A549 (cell line): ENCODE data around the gene FBN3.

Experiments
- BHLHE40 ChIP-seq: IDR thresholded peaks from 2 replicates; pipeline ENCODE4 v1.6.1; 2012; ENCODE audit warnings: low read depth, low read length, inconsistent platforms
- CEBPB ChIP-seq, 2 experiments: fragments of >200 bp in 1 of 2; sonication (Bioruptor Twin) in 1 of 2; formaldehyde crosslinking in 1 of 2; IDR thresholded peaks; 2 replicates each; pipeline ENCODE4 v1.6.1; 2012 to 2016
- CTCF ChIP-seq: fragments of >200 bp; sonication (Bioruptor Twin); formaldehyde crosslinking; IDR thresholded peaks from 3 replicates; pipeline ENCODE4 v1.5.1; 2016
- E2F6 ChIP-seq: IDR thresholded peaks from 2 replicates; pipeline ENCODE4 v1.6.1; 2012; ENCODE audit warnings: low read depth, borderline replicate concordance
- EP300 ChIP-seq, 2 experiments: fragments of >200 bp; sonication (Bioruptor Twin); formaldehyde crosslinking; IDR thresholded peaks; 2 replicates in 1 of 2; 3 replicates in 1 of 2; pipeline ENCODE4 v1.6.1; 2016 to 2017
- MAFK ChIP-seq: fragments of 450-650 bp; IDR thresholded peaks from 2 replicates; pipeline ENCODE4 v1.6.1; 2014; ENCODE audit not compliant: partially characterized antibody
- PHF8 ChIP-seq: fragments of 200-600 bp; sonication (generic); IDR thresholded peaks from 2 replicates; pipeline ENCODE4 v1.6.1; 2016; ENCODE audit warnings: low read depth, mild to moderate bottlenecking, antibody characterized with exemption, moderate library complexity, borderline replicate concordance
- POLR2A ChIP-seq: IDR thresholded peaks from 2 replicates; pipeline ENCODE4 v1.6.1; 2012; ENCODE audit warnings: mild to moderate bottlenecking, low read length
- RARB ChIP-seq: fragments of 250-450 bp; sonication (Bioruptor Pico); IDR thresholded peaks from 2 replicates; pipeline ENCODE4 v1.8.0; 2021; ENCODE audit warnings: mild to moderate bottlenecking, moderate library complexity
- REST ChIP-seq: fragments of 200-600 bp; sonication (generic); IDR thresholded peaks from 2 replicates; pipeline ENCODE4 v1.6.1; 2016; ENCODE audit warnings: antibody characterized with exemption, mild to moderate bottlenecking, moderate library complexity
- SMC3 ChIP-seq: fragments of >200 bp; sonication (Bioruptor Twin); formaldehyde crosslinking; IDR thresholded peaks from 3 replicates; pipeline ENCODE4 v1.6.1; 2018; ENCODE audit warnings: inconsistent platforms

GRCh38 chr19:8131517-8131916 is 17.9 kb downstream of the FBN3 start:
- TF ChIP-seq POLR2A (no peak), BHLHE40 (no peak), CTCF (no peak), PHF8 (no peak), MAFK (no peak), SMC3 (no peak), EP300 (IDR thresholded peaks at IDR 0.05) (no peak), CEBPB (IDR thresholded peaks at IDR 0.05) (no peak), E2F6 (no peak), RARB (CRISPR knock-in tag) (no peak), REST (no peak)
